ENCODE results near the gene CNOT6L. TPM values are rescaled to one million over a fixed set of nuclear protein-coding genes. Genes with fewer than 3 reads are reported as not detected.

The CNOT6L gene
- total and polyA plus RNA-seq, 2 of the 13 experiments (the other 11 are each of a cell fraction or from before 2014, with no cell fraction given): 7.9 to 13.5 TPM

DNA sequence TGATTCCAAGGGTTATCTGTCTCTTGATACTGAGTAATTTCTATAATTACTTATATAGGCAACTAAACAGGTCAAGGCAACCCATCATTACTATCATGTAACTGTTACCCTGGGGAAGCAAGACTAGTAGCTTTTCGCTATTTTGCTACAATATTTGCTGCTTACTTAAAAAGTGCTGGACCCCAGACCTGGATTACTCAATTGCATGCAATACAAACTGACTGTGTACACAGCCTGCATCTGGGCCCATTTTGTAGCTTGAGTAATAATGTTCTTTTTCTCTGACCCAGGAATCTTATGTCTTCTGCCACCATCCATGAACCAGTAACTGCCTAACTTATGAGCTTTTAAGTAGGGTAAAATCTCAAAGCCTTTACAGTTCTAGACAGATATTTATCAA lies 53.4 kb downstream of the CNOT6L start:
- CTCF ChIA-PET (ENCODE audit: low intra/inter-chr PET ratio, low total read pairs): no interaction called here
- ATAC-seq (peak; percentile 41; the same call in 1 of the 3 replicates), FAIRE-seq (no peak), DNase-seq (ENCODE audit: low spot score) (peak; percentile 13)
- H3K4me1 ChIP-seq (ENCODE audit: insufficient read depth, low read length): no peaks in the 10 kb centered on the region
- peaks cover 2% of the 10 kb centered on the region for H3K79me2 ChIP-seq (ENCODE audit: insufficient read depth, low read length)
- intact Hi-C loops (cut with micrococcal nuclease; ENCODE audit: unreplicated experiment): no loop called here
- no peak overlapping the region for H3K9ac ChIP-seq (ENCODE audit: insufficient read depth, low read depth, low read length)
- peaks cover 0 to 10% of the 10 kb centered on the region in 2 experiments; a peak in 2 of 5 replicates for H3K36me3 ChIP-seq (replicated peaks in 1 of 2; ENCODE audit: control insufficient read depth in 1 of 2, insufficient read depth in 2 of 2, low read length in 2 of 2)
- H3K27ac ChIP-seq (ENCODE audit: extremely low read length, insufficient read depth, low read length): no peak overlapping the region
- no peaks in the 10 kb centered on the region; the same call in 1 of the 2 replicates for H4K20me1 ChIP-seq (ENCODE audit: insufficient read depth, low read length)
- H2AFZ ChIP-seq (ENCODE audit: low read length): no peak overlapping the region
- H3K4me3 ChIP-seq (replicated peaks in 1 of 3; ENCODE audit: insufficient read depth in 1 of 3, low read depth in 2 of 3, low read length in 3 of 3): no peak overlapping the region
- peaks cover 22% of the 10 kb centered on the region for H3K9me3 ChIP-seq (ENCODE audit: low read length)
- H3K27me3 ChIP-seq (ENCODE audit: control insufficient read depth in 1 of 2, insufficient read depth in 2 of 2, low read length in 2 of 2): no peaks in the 10 kb centered on the region; a peak in 1 of 5 replicates
- no peak overlapping the region for H3K4me2 ChIP-seq (ENCODE audit: low read depth, low read length)
- POLR2A ChIA-PET: interaction anchor here (1.1 kb wide), 1 partner anchor 52 kb away, joined by 4 read pairs; no protein-coding TSS in a partner anchor
- 71% methylated on average over 1 of the region's 1 CpG for WGBS (ENCODE audit: low lambda C conversion rate)
- no TSS peak for BruUV-seq (replicated peaks)
- in situ Hi-C loops (cut with HindIII; ENCODE audit: extremely low pct_ligation_motif_present, low pct_unique_long_range_greater_than_20kb): no loop called here
- no peak for TF ChIP-seq SMAD9 (CRISPR knock-in tag; IDR thresholded peaks at IDR 0.05)
- TF ChIP-seq CCDC6 (CRISPR knock-in tag; IDR thresholded peaks at IDR 0.05): no peak
- TF ChIP-seq ZBTB34 (CRISPR knock-in tag; IDR thresholded peaks at IDR 0.05): no peak
- TF ChIP-seq GPN1 (CRISPR knock-in tag; IDR thresholded peaks at IDR 0.05; ENCODE audit: borderline replicate concordance): no peak
- no peak for TF ChIP-seq MTF1 (CRISPR knock-in tag; IDR thresholded peaks at IDR 0.05)
- TF ChIP-seq ZKSCAN8 (CRISPR knock-in tag; IDR thresholded peaks at IDR 0.05; ENCODE audit: borderline replicate concordance): no peak
- TF ChIP-seq ZBTB43 (CRISPR knock-in tag; conservative IDR thresholded peaks at IDR 0.05): no peak
- TF ChIP-seq CC2D1A (CRISPR knock-in tag; IDR thresholded peaks at IDR 0.05): no peak
- TF ChIP-seq, protein P1, sequence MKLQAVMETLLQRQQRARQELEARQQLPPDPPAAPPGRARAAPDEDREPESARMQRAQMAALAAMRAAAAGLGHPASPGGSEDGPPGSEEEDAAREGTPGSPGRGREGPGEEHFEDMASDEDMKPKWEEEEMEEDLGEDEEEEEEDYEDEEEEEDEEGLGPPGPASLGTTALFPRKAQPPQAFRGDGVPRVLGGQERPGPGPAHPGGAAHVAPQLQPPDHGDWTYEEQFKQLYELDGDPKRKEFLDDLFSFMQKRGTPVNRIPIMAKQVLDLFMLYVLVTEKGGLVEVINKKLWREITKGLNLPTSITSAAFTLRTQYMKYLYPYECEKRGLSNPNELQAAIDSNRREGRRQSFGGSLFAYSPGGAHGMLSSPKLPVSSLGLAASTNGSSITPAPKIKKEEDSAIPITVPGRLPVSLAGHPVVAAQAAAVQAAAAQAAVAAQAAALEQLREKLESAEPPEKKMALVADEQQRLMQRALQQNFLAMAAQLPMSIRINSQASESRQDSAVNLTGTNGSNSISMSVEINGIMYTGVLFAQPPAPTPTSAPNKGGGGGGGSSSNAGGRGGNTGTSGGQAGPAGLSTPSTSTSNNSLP (IDR thresholded peaks at IDR 0.05; ENCODE audit: low read depth, low read length): no peak
- no peak for TF ChIP-seq HOXA3 (CRISPR knock-in tag; IDR thresholded peaks at IDR 0.05)
- no peak for TF ChIP-seq ZNF362 (CRISPR knock-in tag; IDR thresholded peaks at IDR 0.05; ENCODE audit: borderline replicate concordance)
- no peak for TF ChIP-seq ZNF430 (CRISPR knock-in tag; IDR thresholded peaks at IDR 0.05)
- TF ChIP-seq GATAD2A (CRISPR knock-in tag; IDR thresholded peaks at IDR 0.05): peak; percentile 47; the same call in 1 of the 2 replicates
- peak; percentile 51; the same call in 1 of the 2 replicates for TF ChIP-seq FOXA3 (CRISPR knock-in tag; IDR thresholded peaks at IDR 0.05)
- TF ChIP-seq MED13 (CRISPR knock-in tag; IDR thresholded peaks at IDR 0.05): no peak
- TF ChIP-seq ZIK1 (CRISPR knock-in tag; IDR thresholded peaks at IDR 0.05; ENCODE audit: borderline replicate concordance, low read depth): no peak
- no peak for TF ChIP-seq ZUFSP (CRISPR knock-in tag; IDR thresholded peaks at IDR 0.05; ENCODE audit: borderline replicate concordance)
